COLO668 (cell line): Measurements from ENCODE around the gene LOC128125822.
"Not testable (repeated sequence)": the region's sequence is repeated elsewhere in the genome, so short reads cannot be mapped to it uniquely, and the experiment has no call there.

Experiments used
- DNase-seq: peaks from one replicate; lab custom pipeline; 2025; ENCODE audit not compliant: unreplicated experiment; lab: John Stamatoyannopoulos, UW

The LOC128125822 gene

DNA sequence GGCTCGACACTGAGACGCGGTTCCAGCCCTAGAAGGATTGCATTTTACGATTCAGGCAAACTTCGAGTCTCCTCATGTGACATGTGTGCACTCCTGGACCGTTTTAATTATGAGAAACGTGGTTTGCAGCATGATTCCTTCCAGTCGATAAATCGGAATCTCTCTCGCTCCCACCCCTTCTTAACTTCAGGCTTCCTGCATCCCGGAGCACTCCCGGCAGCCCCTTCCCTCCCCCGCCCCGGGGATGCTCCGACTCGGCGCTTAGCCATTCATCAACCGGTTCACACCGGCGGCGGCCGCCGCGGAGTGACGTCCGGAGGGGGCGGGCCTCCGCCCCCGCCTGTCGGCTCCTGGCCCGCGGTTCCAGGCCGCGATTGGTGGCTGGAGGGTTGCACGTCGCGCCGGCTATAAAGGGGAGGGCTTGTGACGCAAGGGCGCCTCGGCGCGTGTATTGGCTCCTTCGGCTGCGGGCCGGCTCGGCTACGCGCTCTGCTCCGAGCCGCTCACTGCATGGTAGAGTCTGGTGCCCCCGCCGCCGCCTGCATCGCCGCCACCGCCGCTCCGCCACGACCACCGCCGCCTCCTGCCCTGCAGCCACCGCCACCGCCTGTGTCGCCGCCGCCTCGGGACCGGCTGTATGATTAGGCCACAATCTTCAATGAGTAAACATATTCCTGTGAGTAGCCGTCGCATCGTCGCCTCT is at the start of gene LOC128125822, which contains the start of gene PTP4A1:
LOC128125822 (plus strand) TSS at position 437 of the 703 bp plus-strand sequence.
PTP4A1 (plus strand) TSS at position 437 of the 703 bp plus-strand sequence. CDS start 4,401 bp downstream, outside the sequence.
- DNase-seq, result peak; percentile 96

DNA sequence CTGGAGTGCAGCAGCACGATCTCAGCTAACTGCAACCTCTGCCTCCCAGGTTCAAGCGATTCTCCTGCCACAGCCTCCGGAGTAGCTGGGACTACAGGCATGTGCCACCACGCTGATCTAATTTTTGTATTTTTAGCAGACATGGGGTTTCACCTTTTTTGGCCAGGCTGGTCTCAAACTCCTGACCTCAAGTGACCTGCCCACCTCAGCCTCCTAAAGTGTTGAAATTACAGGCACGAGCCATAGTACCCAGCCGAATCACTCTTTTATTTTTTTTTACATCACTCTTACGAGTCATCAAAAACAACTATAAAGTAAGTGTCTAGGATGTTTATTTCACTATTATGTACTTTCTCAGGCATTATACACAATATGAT is 49.4 kb upstream of the LOC128125822 start:
- not testable (repeated sequence) for DNase-seq

DNA sequence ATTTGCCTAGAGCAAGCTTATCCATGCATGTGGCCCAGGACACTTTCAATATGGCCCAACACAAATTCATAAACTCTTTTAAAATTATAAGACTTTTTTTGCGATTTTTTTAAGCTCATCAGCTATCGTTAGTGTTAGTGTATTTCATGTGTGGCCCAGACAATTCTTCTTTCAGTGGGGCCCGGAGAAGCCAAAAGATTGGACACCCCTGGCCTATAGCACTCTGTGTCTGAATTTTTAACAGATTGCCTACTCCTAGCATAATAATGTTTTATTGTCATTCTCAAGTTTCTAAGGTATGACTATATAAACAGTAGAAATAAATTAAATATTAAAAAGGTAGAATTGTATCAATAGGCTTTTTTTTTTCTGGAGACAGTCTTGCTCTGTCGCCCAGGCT is 48.6 kb upstream of the LOC128125822 start:
- no peak for DNase-seq

DNA sequence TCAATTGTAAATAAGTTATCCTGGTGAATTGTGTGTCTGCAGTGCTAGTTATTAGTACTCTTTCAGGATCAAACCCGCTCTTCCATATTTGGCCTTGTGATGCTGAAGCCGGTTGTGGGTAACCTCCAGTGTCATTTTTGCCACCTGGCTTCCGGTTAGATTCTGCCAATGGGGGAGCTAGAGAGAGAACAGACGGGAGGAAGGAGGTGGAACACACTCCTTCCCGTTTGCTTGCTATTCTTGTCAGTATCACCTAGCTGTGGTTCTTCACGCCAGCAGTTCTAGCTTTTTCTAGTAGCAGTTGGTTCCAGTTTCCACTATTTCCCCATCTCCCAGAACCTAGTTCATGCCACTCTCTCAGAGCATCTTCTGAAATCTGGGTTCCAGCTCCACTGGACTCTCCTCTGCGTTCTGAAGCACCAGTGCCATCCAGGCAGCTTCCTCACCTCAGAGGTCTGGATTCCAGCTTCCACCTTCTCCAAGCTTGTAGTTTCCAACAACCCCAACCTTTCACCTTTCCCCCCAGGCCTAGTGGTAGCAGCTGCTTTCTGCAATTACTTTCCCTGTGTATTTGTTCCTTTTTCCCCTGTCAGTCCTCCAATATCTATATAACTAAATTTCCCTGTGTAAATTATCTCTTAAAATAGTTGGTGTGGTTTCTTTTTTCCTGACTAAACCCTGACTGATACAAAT is 46.9 kb upstream of the LOC128125822 start:
- no peak for DNase-seq

DNA sequence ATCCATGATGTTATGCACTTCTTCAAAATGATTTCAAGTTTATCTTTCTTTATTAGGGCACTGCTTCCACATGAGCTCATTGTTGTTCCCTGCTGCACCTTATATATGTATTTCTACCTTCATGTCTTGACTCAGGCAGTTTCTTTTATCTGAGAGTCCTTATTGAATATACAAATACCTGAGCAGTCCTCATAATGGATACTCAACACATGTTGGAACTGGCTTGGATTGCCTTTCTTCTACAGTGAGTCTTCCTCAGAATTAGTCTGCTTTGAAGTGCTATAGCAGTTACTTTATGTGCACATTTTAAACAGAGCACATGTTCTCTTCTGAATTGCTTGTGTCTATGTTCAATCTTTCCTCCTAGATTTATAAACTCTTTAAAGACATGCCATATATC is 45.3 kb upstream of the LOC128125822 start:
- no peak for DNase-seq

DNA sequence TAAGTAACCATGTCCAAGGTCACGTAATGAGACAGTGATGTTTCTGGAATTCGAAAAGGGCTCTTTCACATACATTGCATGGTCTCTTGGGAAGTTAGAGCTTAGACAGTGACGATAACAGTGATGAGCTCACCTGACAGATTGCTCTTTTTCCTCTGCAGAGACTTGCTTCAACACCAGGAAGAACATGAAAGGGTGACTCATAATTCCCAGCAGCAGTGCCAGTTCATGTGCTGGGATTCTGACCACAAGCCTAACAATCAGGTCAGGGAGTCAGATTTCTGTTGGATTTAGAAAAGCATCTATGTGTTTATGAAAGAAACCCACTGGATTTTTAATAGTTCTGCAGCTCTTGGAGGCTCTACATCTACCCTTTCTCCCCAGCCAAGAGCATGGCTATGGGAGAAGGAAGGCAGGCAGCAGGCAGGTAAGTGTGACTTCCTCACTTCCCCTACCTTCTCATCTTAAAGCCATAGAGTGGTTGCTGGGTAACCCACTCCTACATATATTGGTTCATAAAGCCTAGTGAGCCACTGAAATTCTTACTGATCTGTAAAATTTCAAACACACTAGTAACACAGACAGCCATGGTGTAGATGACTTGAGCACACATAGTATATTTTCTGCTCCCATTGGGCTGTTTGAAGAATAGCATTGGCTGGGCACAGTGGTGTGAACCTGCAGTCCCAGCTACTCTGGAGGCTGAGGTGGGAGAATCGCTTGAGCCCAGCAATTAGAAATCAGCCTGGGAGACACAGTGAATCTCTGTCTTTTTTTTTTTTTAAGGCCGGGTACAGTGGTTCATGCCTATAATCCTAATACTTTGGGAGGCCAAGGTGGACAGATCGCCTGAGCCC is 44.4 kb upstream of the LOC128125822 start:
- peak; percentile 4 for DNase-seq

DNA sequence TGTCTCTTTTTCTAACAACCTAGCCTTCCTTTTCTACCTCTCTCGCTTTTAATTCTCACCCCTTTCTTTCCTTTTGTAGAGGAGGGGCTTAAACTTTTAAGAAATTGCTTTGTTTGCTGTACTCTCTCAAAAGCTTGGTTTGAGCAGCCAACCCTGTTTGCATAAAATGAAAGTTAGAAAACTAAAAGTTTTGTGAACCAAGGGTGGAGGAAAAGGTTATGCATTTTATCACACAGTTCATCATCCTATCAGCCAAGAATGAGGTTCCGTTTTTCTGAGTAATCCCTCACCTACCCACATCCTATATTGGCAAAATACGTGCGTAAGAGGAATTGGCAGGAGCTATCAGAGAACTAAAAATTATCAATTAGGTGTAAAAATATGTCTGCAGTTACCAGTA is 42.8 kb upstream of the LOC128125822 start:
- no peak for DNase-seq

DNA sequence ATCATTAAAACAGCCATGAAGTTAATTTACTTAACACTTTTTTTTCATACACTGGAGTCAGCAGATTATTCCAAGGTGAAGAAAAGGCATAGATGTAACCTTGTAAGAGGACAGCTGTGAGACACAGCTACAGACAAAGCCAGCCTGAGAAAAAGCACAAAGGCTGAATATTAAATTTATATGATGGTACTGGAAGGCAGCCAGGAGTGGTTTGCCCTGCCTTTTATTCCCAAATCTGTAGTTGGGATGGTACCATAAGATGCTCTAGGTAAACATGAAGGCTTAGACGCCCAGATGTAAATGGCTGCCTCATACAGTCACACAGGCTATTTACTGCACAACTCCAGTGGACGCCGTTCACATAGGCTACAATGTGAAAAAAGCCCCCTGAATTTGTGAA is 42.1 kb upstream of the LOC128125822 start:
- DNase-seq, result no peak

DNA sequence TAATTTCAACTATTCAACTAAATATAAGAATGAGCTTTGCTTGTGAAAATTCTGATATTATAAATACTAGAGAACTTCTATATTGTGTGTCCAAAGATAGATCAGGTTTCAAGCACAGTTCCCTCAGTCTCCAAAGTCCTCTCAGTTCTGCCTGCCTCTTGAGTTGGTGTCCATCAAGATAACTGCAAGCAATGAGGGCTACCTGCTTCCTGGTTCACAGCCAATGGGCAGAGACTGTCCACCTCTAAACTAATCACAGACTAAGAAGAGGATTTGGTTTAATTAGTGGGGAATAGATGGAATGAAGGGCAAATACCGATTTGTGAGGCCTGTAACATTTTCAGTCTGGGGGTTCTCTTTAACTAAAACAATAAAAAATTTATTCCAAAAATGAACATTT is 41.3 kb upstream of the LOC128125822 start:
- no peak for DNase-seq

DNA sequence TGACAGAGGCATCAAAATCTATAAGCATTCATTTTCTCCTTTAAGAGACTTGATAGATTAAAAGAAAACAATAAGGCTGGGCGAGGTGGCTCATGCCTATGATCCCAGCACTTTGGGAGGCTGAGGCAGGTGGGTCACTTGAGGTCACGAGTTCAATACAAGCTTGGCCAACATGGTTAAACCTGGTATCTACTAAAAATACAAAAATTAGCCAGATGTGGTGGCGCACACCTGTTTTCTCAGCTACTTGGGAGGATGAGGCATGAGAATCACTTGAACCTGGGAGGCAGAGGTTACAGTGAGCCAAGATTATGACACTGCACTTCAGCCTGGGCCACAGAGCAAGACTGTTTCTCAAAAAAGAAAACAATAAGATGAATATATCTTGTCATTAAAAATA is 39.3 kb upstream of the LOC128125822 start:
- DNase-seq, result no peak

DNA sequence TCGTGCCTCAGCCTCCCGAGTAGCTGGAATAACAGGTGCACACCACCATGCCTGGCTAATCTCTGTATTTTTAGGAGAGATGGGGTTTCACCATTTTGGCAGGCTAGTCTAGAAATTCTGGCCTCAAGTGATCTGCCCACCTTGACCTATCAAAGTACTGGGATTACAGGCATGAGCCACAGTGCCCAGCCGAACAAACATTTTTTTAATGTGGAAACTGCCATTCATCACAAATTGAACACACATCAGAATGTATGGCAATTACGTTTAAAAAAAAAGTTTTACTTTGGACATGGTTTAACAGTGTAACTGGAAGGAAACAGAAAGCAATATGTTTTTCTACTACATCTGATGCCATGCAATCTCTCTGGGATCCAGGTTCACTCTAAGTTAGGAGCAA is 38.3 kb upstream of the LOC128125822 start:
- no peak for DNase-seq

DNA sequence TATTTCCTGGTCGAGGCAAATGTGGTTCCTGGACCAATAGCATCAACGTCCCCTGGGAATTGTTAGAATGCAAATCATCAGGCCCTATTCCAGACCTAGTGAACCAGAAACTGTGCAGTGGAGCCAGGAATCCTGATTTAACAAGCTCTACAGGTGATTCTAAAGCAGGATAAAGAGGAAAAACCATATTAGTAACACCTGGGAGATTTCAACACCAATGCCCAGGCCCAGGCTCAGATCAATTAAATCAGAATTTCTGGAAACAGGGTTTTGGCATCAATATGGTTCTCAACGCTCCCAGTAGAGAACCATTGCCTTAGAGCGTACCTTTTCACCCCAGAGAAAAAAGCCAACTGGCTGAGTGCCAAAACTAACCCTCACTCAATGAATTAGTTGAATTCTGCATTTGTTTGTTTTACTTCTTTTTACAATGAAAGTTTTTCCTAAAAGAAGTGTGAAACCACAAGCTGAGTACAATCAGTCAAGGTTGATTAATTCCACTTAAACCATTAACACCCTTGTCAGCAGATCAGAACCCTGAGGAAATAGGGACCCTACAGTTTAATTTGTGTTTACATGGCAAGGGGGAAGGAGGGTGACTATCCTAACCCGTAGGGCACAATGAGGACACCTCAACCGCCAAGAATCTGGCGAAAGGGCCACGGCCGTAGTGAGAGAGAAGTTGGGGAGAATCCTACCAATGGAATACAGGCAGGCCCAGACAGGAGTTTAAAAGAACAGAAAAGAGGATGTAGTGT is 34.9 kb upstream of the LOC128125822 start:
- no peak for DNase-seq

DNA sequence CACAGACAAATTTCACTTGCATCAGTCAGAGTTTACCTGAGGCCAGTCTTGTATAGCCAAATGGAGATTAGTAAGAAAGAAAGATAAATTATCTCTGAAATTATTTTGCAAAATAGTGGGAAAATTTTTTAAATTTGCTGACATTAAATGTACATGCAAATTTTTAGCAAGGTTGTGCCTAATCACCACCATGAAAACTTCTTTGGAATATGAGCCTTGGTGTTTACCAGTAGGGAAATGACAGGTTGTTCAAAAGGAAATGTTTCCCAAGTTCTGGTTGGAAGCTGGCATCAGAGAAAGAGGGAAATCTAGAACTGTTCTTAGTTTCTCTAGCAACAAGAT is 34.4 kb upstream of the LOC128125822 start:
- DNase-seq, result no peak

DNA sequence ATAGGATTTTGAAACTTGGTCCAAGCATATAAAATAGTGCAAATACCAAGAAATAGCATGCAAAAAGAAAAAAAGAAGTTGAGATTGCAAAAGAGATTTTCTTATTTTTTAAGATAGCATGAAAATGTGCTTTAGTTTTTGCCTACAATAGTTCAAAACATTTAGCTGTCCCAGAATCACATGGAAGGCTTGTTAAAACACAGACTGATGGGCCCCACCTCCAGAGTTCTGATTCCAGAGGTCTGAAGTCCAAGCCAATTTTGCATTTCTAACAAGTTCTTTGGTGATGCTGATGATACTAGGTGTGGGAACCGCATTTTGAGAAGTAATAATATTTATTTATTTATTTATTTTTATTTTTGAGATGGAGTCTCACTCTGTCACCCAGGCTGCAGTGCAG is 33.7 kb upstream of the LOC128125822 start:
- DNase-seq, result no peak

DNA sequence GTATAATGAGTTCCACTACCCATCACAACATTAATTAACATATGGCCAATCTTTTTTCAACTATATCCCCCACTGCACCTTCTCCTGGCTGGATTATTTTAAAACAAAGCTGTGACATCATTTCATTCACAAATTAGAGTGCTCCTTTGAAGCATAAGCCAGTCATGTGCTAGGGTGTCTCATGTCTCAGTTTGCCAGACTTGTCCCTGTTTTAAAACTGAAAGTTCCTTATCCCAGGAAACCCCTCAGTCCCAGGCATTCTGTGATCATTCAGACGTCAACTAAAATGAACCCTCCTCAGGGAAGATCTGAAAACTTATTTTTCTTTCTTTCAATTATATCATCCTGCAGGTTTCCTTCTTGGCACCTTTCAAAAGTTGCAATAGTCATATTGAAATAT is 29.3 kb upstream of the LOC128125822 start:
- no peak for DNase-seq

DNA sequence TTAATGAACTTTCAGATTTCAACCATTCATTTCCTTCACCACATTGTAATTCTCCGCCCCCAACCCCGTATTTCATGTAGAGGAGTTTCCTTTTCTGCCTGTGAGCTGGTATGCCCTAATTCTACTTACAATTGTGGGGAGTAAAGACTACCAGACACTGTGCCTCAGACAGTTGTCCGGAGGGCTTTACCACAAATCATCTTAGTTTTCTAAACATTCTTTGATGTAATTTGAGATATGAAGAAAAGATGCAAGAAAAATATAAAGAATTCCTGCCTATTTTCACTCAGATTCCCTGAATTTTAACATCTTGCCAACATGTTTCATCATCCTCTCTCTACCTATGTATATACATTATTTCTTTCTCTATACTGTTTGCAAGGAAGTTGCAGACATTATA is 28.3 kb upstream of the LOC128125822 start:
- no peak for DNase-seq

DNA sequence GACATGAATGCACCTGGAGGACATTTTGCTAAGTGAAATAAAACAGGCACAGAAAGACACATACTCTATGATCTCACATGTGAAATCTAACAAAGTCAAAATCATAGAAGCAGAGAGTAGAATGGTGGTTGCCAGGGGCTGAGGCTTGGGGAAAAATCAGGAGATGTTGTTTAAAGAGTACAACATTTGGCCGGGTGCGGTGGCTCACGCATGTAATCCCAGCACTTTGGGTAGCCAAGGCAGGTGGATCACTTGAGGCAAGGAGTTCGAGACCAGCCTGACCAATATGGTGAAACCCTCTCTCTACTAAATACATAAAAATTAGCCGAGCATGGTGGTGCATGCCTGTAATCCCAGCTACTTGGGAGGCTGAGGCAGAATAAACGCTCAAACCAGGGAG is 26.0 kb upstream of the LOC128125822 start:
- DNase-seq, result no peak

DNA sequence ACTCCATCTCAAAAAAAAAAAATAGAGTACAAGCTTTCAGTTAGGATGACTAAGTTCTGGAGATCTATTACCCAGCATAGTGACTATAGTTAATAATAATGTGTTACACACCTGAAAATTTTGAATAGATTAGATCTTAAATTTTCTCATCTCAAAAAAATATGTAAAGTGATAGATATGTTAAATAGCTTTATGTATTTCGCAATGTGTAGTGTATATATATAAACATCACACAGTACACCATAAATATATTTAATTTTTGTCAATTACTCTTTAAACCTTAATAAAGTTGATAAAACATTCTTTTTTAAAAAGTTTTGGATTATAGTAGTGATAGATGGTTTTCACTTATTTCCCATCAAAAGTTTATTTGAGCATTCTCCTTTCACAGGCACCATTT is 25.6 kb upstream of the LOC128125822 start:
- no peak for DNase-seq

DNA sequence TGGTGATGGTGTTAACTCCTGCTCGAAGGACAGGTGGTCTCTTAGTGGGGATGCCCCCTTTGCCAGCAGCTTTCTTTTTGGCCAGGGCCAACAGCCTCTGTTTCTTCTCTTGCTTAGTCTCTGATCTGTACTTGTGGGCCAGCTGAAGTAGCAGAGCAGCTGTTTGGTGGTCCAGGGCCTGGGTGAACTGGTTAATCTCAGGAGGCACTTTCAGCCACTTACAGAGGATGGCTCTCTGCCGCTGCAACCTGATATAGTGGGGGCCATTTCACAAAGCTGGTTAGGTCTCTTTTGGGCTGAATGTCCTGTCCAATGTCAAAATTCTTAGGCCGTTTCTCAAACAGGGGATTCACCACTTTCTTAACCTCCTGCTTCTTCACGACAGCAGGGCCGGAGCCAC is 23.2 kb upstream of the LOC128125822 start:
- no peak for DNase-seq

DNA sequence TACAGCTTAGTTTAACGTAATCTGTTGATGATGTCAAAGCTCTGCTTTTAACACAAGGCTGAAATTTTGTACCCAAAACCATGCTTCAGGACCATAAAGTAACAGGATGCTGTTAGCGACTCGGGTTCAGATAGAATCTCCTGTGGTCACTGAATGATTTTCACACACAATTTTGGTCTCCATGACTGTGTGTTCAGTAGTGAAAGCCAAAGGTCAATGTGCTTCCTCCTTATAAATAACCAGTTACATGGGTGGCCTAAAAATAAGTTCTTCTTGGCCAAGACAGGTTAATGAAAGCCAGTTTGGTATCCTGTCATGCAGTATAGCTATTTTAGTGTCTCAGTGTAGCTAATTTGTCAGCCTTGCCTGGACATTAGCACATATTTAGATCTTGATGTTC is 19.1 kb upstream of the LOC128125822 start:
- no peak for DNase-seq

DNA sequence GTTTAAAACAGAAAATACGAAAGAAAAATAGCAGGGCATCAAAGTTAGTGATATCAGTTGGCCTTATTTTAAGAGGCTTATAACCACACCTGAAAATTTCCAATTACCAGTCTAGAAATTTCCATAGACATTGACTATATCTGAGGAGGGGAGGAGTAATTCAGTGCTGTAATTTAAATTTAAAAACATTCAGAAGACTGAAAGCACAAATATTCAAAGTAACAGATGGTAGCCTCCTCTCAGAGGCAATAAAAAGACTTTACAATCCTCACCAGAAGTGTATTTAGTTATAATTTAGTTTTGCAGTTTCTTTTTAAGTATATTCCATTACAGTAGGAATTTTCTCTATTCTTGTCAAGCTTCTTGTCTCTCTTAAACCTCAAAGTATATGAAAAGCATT is 18.4 kb upstream of the LOC128125822 start:
- DNase-seq, result no peak
